ENCODE data around the gene PPM1F. TPM values are rescaled to one million over a fixed set of nuclear protein-coding genes. Genes with fewer than 3 reads are reported as not detected.
"Not testable (repeated sequence)": the region's sequence is repeated elsewhere in the genome, so short reads cannot be mapped to it uniquely, and the experiment has no call there.

Gene PPM1F
- total RNA-seq, 2 donors from 2014 or later = 33.1 TPM

- DNase-seq (no peak), ATAC-seq (peak in 1 of 2 donors; percentile 63)
- intact Hi-C loops (cut with DNase I) = no loop called here
Measured at GRCh38 chr22:21876486-21877176, 76.0 kb downstream of the PPM1F start.

GRCh38 chr22:21874953-21875352, 77.7 kb downstream of the PPM1F start:
- intact Hi-C loops (cut with DNase I); ATAC-seq; DNase-seq: not testable (repeated sequence)

DNA sequence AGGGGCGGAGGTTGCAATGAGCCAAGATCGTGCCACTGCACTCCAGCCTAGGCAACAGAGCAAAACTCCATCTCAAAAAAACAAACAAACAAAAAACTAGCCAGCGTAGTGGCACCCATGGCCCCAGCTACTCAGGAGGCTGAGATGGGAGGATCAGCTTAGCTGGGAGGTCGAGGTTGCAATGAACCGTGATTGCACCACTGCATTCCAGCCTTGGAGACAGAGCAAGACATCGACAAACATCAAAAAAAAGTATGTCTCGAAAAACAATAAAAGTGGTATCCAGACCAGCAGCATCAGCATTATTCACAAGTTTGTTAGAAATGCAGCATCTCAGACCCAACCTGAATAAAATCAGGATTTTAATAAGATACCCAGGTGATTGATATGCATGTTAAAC, 79.0 kb downstream of the PPM1F start:
- ATAC-seq (no peak), DNase-seq (no peak)
- intact Hi-C loops (cut with DNase I) = no loop called here

DNA sequence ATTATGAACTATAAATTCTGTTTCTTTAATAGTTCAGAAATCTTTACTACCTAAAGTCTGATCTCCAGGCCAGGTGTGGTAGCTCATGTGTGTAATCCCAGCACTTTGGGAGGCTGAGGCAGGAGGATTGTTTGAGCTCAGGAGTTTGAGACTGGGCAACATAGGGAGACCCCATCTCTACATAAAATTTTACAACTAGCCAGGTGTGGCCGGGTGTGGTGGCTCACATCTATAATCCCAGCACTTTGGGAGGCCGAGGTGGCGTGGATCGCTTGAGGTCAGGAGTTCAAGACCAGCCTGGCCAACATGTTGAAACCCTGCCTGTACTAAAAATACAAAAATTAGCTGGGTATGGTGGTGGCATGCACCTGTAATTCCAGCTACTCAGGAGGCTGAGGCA, 79.9 kb downstream of the PPM1F start:
- intact Hi-C loops (cut with DNase I); ATAC-seq; DNase-seq: not testable (repeated sequence)

Other genes starting within 250 kb of the PPM1F start
- 1 to 10 TPM; 4.6 to 5.3 TPM for gene YPEL1, start 217.1 kb downstream of the PPM1F start, total RNA-seq
- gene MAPK1, start 85.2 kb downstream of the PPM1F start, total RNA-seq = 100 to 1,000 TPM in 1 of 2 donors, 10 to 100 TPM in 1; 98.3 to 104 TPM
- gene TOP3B, start 29.9 kb upstream of the PPM1F start, total RNA-seq = 10 to 100 TPM; 13.5 to 16.2 TPM

Data from left cardiac atrium (tissue), 4 donors.